A549 (cell line): ENCODE data around the gene MTIF3.

Experiments
- CTCF ChIP-seq: fragments of >200 bp; sonication (Bioruptor Twin); formaldehyde crosslinking; IDR thresholded peaks from 3 replicates; pipeline ENCODE4 v1.5.1; 2016
- EHMT2 ChIP-seq: fragments of 200-600 bp; sonication (generic); IDR thresholded peaks from 2 replicates; pipeline ENCODE4 v1.6.1; 2016; ENCODE audit warnings: antibody characterized with exemption, low read depth, mild to moderate bottlenecking, moderate library complexity
- EP300 ChIP-seq, 2 experiments: fragments of >200 bp; sonication (Bioruptor Twin); formaldehyde crosslinking; IDR thresholded peaks; 2 replicates in 1 of 2; 3 replicates in 1 of 2; pipeline ENCODE4 v1.6.1; 2016 to 2017
- GATA3 ChIP-seq: IDR thresholded peaks from 2 replicates; pipeline ENCODE4 v1.6.1; 2012; ENCODE audit warnings: borderline replicate concordance
- HDAC2 ChIP-seq: fragments of 200-600 bp; sonication (generic); IDR thresholded peaks from 2 replicates; pipeline ENCODE4 v1.6.1; 2016
- MYC ChIP-seq: IDR thresholded peaks from 2 replicates; pipeline ENCODE4 v1.6.1; 2012; ENCODE audit warnings: mild to moderate bottlenecking, inconsistent platforms, low read length, improper control_type of control experiment, borderline replicate concordance
- NPAS2 ChIP-seq: fragments of 250-450 bp; sonication (Bioruptor Pico); IDR thresholded peaks from 2 replicates; pipeline ENCODE4 v1.8.0; 2022; ENCODE audit warnings: mild to moderate bottlenecking, moderate library complexity, borderline replicate concordance
- POLR2A ChIP-seq: IDR thresholded peaks from 2 replicates; pipeline ENCODE4 v1.6.1; 2012; ENCODE audit warnings: mild to moderate bottlenecking, low read length
- POLR2AphosphoS2 ChIP-seq: conservative IDR thresholded peaks from 2 replicates; pipeline ENCODE4 v1.6.1; 2012; ENCODE audit warnings: low read length, improper control_type of control experiment, inconsistent platforms
- RAD21 ChIP-seq, 2 experiments: fragments of >200 bp in 1 of 2; sonication (Bioruptor Twin) in 1 of 2; formaldehyde crosslinking in 1 of 2; IDR thresholded peaks in 1 of 2; conservative IDR thresholded peaks in 1 of 2; 2 replicates in 1 of 2; 3 replicates in 1 of 2; pipeline ENCODE4 v1.6.1; 2012 to 2018; ENCODE audit warnings: inconsistent platforms in 1 of 2
- RCOR1 ChIP-seq: fragments of 150-350 bp; IDR thresholded peaks from 2 replicates; pipeline ENCODE4 v1.6.1; 2014; ENCODE audit warnings: antibody characterized with exemption, low read length, low read depth
- RFX5 ChIP-seq: fragments of 450-650 bp; IDR thresholded peaks from 2 replicates; pipeline ENCODE4 v1.7.1; 2014; ENCODE audit warnings: antibody characterized with exemption, mild to moderate bottlenecking, moderate library complexity

DNA sequence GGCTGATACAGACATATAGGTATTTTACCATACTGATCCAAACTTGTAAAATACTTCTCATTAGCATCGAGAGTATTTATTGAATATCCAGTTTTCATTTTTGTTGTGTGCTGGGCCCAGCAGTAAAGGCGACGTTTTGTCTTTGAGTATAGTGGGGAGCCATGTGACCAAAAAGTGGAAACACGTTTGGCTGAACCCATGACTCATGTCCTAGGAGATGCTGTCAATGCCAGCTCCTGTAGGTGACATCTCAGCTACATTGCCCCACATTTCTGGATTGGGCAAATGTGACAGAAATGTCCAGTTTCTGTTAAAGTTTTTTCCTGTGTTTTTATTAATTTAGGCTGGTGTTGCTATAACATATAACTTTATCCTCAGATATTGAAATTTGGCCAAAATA is 52.0 kb downstream of the MTIF3 start:
- no peak for TF ChIP-seq MYC
- TF ChIP-seq EP300 (IDR thresholded peaks at IDR 0.05), result no peak
- TF ChIP-seq EHMT2, result no peak
- no peak for TF ChIP-seq RAD21 (conservative IDR thresholded peaks at IDR 0.05 in 1 of 2, IDR thresholded peaks at IDR 0.05 in 1 of 2)
- no peak for TF ChIP-seq CTCF
- no peak for TF ChIP-seq POLR2A
- TF ChIP-seq RFX5, result no peak
- no peak for TF ChIP-seq GATA3
- TF ChIP-seq HDAC2, result no peak
- no peak for TF ChIP-seq NPAS2
- TF ChIP-seq POLR2AphosphoS2, result no peak
- no peak for TF ChIP-seq RCOR1
